HG02610 (cell line): ENCODE measurements around the gene BMP10.

Source experiments
- ATAC-seq: cut with Tn5 transposase; IDR thresholded peaks from one replicate; pipeline ENCODE4 v1.9.1; 2021; ENCODE audit warnings: mild to moderate bottlenecking, moderate library complexity; ENCODE audit not compliant: unreplicated experiment

The BMP10 gene, protein sequence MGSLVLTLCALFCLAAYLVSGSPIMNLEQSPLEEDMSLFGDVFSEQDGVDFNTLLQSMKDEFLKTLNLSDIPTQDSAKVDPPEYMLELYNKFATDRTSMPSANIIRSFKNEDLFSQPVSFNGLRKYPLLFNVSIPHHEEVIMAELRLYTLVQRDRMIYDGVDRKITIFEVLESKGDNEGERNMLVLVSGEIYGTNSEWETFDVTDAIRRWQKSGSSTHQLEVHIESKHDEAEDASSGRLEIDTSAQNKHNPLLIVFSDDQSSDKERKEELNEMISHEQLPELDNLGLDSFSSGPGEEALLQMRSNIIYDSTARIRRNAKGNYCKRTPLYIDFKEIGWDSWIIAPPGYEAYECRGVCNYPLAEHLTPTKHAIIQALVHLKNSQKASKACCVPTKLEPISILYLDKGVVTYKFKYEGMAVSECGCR

DNA sequence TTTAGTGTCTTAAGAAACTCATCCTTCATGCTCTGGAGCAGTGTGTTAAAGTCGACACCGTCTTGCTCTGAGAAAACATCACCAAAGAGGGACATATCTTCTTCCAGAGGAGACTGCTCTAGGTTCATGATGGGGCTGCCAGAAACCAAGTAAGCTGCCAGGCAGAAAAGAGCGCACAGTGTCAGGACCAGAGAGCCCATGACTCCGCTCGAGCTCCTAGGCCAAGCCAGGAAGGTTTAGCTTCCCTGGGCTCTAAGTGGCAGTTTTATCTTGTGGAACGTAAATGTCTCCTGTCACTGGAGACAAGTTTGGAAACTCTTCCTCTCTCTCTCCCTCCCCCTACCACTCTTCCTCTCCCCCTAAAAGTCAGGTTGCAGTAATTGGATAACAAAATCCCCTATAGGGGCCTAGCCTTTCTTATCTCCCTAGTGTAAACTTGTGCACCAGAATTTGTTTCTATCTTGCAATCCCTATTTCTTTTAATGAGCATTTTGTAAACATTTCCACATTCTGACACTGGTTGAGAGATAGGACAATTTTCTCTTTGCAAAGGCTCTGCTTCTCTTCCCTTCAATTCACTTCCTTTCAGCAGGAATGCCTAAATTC lies at the start of gene BMP10:
Gene BMP10 (minus strand): TSS at position 239 of the 606 bp plus-strand sequence. CDS start 39 bp downstream, at position 200.
- no peak for ATAC-seq

DNA sequence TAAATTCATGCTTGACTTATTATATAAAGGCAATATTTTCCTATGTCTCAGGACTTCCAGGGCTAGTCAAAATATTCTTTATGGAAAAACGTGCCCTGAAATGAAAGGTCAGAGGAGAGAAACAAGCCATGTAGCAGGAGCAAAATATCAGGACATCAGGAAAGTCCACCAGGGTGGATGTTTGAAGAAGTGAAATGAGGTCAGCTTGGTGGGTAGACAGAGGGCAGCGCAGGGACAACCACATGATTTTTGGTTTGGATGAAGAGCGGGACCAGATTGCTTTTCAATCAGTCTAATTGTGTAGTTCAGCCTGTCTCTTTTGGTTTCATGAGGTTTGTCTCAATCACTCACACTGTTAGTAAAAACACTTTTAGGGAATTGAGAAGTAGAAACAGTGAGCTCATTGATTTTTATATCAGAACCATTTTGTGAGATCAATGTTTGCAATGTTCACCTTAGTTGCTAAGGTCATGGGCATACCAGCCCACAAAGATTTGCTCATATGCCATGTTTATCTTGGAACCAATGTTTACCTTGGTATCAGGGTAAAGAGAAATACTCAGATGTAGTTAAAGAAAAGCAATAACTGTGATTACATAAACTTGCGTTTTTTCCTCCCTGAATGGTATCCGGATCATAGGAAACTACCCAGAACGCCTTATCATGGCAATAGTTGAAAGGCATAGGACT lies 49.4 kb upstream of the BMP10 start:
- ATAC-seq, result no peak

DNA sequence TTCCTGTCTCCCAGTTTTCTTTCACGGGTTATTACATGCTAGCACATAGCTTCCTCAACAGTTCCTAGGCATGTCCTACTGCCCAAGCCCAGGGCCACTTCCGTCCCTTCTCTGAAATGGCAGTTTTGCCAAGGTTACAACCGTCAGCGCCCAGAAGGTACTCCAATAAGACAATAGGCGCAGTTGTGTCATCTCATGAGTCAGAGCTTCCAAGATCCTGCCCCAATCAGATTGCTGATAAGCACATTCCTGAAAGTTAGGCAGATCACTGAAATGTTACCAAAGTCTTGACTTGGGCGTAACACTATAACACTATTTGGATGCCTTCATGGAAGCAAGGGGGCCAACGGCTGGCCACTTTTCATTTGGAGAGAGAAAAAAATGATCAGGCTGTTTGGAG lies 47.3 kb upstream of the BMP10 start:
- ATAC-seq, result no peak

DNA sequence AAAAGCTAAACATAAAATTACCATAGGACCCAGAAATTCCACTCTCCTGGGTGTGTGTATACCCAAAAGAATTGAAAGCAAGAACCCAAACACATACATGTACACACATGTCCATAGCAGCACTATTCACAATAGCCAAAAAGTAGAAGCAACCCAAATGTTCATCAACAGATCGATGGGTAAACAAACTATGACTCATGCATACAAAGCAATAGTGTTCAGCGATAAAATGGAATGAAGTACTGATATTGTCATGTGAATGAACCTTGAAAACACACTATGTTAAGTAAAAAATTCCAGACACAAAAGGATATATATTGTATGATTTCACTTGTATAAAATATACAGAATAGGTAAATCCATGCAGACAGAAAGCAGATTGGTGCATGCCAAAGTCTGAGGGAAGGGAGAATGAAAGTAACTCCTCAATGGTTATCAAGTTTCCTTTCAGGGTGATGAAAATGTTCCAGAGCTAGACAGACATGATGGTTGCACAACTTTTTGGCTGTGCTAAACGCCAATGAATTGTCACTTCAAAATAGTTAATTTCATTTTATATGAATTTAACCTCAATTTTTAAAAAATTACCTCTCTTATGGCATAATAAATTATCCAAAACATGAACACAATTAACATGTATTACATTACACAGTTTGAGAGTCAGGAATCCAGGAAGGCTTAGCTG lies 46.0 kb upstream of the BMP10 start:
- ATAC-seq, result no peak

DNA sequence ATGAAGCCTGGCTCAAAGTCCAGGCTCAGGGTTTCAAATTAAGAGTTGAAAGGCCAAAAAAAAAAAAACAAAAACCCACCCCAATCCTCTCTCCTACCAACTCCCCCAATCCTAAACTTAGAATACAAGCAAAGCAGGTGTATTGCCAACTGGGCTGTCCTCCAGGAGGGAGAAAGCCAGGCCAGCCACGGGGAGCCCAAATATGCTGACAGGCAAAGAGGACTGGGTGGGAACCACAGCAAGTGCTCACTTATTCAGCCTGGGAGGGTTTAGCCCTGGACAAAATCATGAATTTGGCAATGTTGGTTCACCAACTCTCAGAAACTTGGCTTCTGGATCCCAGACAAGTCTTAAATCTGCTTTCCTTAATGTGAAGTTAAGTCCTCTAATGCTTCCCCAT lies 45.0 kb upstream of the BMP10 start:
- ATAC-seq, result no peak

DNA sequence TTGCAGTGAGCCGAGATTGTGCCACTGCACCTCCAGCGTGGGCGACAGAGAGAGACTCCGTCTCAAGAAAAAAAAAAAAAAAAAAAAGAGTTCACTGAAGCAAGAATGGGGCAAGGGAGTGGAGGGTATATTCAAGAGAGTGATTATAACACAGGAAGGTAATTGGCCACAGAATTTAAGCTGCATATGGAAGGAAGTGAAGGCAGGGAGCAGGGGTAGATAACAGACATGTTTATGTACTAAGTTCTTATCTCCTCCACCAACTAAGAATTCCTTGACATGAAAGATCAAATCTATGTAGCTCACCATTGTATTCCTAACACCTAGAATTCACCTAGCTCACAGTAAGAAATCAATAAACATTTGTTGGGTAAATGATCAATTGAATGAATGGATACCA lies 44.2 kb upstream of the BMP10 start:
- ATAC-seq, result no peak

DNA sequence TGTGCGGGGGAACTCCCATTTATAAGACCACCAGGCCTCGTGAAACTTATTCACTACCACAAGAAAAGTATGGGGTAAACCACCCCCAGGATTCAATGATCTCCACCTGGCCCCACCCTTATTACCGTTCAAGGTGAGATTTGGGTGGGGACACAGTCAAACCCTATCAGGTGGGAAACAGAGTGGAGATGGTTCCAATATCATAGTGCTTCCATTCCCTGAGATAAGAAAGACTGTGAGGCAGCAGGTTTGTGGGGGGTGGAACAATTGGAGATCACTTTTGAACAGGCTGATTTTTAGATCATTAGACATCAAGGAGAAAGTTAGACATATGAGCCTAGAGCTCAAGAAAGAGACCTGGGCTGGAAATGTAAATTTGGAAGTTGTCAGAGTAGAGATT lies 42.2 kb upstream of the BMP10 start:
- ATAC-seq, result no peak

DNA sequence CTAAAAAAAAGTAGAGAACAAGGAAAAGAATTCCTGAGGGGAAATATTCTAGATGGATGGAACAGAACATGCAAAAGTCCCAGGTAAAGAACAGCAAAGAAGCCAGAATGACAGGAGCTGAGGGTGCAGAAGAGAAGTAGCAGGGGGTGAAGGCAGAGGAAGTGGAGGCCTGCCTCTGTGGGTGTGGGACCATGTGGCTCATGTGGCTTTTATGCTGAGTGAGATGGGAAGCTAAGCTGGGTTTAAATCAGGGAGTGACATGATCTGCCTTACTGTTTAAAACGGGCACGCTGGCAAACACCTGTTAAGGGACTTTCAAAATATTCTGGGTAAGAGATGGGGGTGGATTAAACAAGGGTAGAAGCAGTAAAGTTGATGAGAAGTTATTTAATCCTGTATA lies 41.5 kb upstream of the BMP10 start:
- ATAC-seq, result no peak

DNA sequence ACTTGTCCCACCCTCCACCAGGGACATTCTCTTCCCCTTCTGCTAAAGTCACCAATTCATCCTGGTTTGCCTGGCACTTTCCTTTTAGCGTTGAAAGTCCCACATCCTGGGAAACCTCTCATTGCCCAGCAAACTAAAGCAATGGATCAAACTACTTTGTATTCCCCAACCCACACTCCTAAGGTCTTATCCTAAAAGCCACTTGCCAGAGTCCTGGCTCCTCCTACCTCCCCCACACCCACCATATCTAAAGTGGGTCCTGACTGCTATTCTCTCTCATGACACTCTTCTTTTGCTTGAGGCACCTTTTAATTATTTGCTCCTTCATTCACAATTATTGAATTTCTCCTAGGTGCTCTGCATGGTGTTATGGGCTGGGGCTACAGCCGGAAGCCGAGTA lies 40.9 kb upstream of the BMP10 start:
- ATAC-seq, result no peak

DNA sequence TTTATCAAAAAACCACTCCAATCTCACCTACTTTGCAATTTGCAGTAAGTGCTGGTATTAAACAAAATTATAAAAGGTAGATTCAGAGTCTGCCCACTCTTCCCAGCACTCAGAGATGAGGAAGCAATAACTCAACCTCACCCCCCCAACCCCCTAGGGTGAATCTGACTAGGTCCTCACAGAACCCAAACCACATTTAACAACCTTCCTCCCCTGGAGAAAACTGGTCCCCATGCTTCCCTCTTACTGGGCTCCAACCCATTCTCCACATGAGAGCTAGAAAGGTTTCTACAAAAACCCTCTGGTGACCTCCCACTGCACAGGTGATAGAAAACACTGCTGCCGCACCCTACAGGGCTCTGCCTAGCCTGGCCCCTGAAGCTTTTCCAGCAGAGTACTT lies 40.5 kb upstream of the BMP10 start:
- no peak for ATAC-seq

DNA sequence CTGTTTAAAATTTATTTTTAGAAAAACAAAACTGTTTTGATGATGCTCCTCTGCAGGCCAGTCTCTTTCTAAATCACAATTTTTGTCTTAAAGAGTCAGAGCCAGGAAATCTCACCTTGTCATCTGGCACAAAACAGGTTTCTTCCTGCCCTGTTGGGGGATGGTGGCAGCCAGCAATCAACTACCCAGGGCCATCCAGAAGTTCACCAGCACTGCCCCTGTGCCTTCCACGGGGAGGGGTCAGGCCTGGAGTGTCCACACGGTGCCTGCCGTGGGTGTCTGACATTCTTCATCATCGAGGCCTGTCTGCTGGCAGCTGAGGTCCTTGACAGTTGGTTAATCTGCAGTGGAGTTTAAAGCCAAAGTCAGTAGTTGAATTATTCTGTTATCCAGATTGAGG lies 40.0 kb upstream of the BMP10 start:
- ATAC-seq, result no peak

DNA sequence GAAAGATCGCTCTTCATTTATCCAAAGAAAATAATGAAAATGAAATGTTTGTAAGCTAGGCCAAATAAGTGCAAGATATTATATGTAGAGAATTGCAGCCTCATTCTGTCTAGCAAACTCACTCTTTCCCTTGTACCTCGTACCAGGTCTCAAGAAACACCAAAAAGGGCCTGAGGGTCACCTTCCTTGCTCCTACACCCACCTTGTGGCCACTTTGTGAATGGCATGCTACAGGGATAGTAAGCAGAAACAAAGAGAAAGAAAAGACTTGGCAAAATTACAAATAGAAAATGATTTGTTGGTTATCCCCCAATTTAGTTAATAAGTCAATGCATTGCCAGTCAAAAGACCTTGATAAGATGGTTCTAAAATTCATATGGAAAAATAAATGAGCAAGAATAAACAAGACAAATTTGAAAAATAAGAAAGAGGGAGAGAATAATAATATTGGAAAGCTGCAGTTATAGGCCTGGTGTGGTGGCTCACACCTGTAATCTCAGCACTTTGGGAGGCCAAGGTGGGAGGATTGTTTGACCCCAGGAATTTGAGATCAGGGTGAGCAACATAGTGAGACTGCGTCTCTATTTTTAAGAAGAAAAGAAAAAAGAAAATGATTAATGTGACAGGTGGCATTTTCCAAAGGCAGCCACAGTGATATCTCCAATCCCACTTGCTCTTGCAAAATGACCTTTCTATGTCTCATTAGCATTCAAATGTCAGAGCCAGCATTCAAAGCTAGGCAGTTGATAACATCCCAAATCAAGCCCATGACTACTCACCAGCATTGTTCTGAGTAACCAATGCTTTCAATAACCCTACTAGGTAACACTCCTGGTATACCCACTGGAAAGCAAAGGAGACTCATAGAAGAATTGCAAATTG lies 38.8 kb upstream of the BMP10 start:
- ATAC-seq, result no peak

DNA sequence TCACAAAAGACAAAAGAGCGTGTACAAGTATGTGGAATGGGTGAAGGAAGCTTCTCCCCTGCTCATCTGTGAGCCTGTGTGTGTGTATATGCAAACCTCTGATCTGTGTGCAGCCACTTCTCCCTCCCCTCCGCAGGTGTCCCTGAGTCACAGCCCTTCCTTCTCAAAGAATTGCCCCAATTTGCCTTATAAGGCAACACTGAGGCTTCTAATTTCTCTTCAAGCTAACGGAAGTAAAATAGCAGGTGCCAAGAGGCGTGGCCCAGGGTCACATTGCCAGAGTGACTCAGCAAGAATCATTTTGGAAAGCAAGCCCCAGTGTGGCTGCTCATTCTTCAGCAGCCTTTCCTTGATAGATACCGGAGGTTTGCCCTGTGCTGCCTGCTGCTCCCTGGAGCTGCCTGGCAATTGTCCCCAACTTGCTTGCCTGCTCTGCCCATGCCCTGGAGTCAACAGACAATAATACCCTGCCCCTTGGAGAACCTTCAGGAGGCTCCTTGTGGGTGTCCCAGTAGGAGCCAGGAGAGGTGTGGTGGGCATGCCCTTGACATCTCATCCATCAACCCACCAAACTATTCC lies 37.3 kb upstream of the BMP10 start:
- ATAC-seq, result peak; percentile 94

DNA sequence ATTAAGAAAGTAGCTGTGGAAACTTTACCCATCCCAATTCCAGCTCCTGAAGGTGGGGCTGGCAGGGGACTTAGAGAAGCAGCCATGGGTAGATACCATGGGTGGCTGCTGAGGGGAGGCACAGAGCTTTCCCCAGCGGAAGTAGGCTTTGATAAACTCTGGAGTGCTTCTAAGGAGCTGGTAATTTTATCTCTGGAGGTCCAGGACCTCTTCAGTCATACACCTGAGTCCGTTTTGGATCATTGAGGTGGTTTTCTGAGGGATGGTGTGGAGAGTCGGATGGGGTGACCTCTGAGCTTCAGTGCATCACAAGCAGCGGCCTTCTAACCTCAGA lies 36.7 kb upstream of the BMP10 start:
- peak; percentile 2 for ATAC-seq

DNA sequence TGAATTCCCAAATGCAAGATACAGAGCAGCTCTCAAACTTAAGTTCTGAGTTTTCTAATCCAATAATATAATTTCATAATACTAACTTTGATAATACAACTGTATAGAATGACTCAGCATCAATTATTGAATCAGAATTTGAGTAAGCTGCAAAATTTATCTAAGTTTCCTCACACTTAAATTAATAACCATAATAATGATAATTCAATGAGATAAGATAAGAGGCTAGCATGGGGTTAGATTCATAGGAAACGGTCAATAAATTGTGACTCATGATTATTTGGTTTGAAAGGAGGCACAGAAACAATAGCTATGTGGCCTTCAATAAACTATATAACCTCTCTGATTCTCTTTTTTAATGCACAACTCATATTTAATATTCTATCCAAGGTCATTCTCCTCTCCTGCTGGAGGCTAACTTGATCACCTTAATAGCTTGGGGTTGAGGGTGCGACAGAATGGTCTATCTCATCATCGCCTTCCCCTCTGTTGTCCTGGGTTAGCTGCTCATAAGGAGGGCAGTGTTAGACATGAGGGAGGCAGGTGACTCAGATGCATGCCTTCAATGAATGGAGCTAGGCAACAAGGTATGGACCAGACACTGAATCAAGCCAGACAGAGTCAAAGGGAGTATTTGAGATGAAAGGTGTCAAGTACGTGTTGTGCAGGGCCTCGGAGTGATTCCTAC lies 36.2 kb upstream of the BMP10 start:
- ATAC-seq, result no peak

DNA sequence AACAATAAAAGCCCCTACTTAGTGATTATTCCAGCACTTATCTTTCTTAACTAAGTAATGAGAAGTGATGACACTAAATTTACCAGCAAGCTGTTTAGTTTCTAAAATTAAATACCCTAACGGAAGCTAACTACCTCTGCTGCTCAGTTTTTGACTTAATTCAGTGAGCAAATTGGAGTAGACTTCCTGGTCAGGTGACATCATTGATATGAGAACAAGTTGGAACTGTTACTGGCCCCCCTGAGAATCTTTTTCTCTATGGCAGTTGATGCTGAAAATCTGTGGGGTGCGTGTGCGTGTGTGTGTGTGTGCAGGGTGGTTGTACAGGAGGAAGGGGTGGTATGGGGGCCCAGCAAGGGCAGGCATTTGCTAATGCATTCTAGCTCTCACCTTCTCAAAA lies 35.5 kb upstream of the BMP10 start:
- no peak for ATAC-seq

DNA sequence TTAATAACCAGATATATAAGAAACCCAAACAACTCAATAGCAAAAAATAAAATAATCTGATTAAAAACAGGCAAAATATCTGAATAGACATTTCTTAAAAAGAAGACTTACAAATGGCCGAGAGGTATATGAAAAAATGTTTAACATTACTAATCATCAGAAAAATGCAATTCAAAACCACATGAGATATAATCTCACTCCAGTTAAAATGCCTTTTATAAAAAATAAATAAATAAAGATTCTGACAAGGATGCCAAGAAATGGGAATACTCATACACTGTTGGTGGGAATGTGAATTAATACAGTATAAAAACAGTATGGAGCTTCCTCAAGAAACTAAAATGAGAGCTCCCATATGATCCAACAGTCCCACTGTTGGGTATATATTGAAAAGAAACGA lies 33.9 kb upstream of the BMP10 start:
- no peak for ATAC-seq

DNA sequence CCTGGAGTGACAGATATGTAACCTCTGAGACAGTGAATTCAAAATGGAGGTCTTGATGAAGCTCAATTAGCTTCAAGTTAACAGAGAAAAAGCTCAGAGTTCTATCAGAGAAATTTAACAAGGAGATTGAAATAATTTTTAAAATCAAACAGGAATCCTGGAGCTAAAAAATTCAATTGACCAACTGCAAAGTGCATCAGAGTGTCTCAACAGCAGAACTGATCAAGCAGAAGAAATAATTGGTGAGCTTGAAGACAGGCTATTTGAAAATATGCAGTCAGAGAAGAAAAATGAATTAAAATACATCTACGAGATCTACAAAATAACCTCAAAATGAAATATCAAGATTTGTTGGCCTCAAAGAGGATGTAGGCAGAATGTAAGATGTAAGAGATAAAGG lies 30.4 kb upstream of the BMP10 start:
- ATAC-seq, result no peak

DNA sequence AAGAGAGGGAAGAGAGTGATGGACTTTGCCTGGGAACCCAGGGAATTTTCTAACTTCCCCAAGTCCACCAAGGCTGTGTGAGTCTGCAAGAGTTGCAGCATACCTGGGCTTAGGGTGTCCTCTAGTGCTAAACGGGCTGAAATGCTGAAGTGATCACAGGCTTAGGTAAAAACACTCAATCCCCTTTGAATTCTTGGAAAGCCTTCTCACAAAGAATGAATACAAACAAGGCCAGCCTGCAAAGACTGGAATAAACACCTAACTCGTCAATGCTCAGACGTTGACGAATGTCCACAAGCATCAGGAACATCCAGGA lies 30.0 kb upstream of the BMP10 start:
- no peak for ATAC-seq
